T-helper 1 cell treated with Interleukin-12 subunit alpha and Interleukin-12 subunit beta and Interleukin-4 antibody, amounts not matched to agents 30 ng/mL and 1 ng/mL, for 36 hours (primary cell): ENCODE measurements around the gene LKAAEAR1. TPM values are rescaled to one million over a fixed set of nuclear protein-coding genes. Genes with fewer than 3 reads are reported as not detected.

Experiments used
- intact Hi-C: fragments of 100-400 bp; cut with micrococcal nuclease; formaldehyde crosslinking; loops from one replicate; pipeline ENCODE4 v1.15.1; 2024
- total RNA-seq: library from RNA; stranded (reverse); gene quantifications from 2 replicates; pipeline ENCODE4 v1.2.3, GENCODE V29; 2022

The LKAAEAR1 gene
- total RNA-seq, 1 donor from 2014 or later = not detected

DNA sequence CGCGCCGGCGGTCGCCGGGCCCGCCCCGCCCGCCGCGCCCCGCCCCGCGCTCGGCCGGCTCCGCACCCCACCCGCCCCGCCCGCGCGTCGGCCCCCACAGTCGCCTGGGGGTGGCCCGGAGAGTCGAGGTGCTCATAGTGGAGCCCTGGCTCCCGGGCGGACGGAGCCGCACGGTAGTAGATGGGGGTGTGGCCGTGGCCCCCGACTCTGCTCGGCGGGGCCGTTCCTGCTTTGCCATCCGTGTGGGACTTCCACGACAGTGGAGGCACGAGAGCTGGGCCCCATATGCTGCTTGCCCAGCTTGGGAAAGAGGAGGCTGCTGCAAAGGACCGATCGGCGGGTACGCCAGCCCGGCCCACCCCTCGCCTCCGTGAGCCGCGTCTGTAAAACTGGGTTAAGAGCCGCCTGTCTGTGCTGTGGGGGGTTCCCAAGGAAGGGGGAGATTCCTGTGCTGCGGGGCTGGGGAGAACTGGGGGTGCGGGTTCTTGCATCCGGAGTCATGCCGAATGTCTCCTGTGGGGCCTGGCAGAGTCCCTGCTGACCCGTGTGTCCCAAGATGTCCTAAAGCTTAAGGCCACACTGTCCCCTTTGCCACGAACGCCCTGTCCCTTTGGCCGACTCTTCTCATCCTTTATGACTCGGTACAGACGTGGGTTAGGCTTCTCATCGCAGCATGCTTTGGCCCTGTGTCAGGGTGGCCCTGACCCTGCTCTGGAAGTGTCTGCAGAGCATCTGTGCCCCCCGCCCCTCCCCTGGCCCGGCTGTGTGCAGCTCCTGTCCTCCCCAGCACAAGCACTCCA lies 4.0 kb downstream of the LKAAEAR1 start, which contains the start of gene OPRL1:
Gene OPRL1, plus strand, starts transcription at position 70 of the 800 bp plus-strand sequence. CDS start 12,639 bp downstream, outside the sequence.
- intact Hi-C loops = loop anchor here (5.0 kb wide), 1 partner anchor 543 kb away; the partner anchor contains the start of gene PTK6

DNA sequence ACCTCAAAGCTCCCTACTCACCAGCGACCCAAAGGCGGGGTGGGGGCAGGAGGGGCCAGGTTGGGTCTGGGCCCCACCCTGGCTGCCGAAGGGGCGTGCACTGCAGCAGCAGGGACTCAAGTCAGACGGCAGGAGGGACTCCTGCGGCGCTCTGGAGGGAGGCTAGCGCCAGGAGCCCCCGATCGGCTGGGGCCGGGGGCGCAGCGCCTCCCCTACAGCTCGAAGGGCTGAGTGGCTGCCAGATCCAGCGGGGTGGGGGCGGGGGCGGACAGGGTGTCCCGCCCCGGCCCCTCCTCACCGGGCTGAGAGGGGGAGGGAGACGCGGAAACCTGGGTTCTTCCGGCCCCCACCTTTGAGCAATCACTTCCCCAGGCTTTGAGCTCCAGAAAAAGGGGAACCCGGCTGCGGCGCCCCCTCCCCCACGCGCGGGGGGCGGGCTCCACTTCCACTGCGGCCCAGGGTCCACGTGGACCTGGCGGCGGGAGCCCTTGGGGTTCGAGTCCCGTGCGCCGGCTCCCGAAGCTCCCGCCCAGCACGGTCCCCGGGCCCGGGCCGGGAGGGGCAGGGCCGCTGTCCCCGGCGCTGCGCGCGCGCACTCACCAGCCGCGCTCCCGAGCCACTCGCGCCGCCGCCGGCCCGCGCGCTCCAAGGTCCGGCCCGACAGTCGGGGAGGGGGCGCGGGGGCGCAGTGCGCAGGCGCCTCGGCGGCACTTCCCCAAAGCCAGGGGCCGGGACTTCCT lies 4.8 kb downstream of the LKAAEAR1 start, which contains the start of gene RGS19:
Gene RGS19, minus strand, starts transcription at position 246 of the 740 bp plus-strand sequence. CDS start 2,632 bp downstream, outside the sequence.
- intact Hi-C loops = loop anchor here (1.0 to 5.0 kb wide), 7 partner anchors 16 to 1692 kb away; partner anchors contain the start of genes C20orf204, FNDC11, GMEB2 and PTK6

DNA sequence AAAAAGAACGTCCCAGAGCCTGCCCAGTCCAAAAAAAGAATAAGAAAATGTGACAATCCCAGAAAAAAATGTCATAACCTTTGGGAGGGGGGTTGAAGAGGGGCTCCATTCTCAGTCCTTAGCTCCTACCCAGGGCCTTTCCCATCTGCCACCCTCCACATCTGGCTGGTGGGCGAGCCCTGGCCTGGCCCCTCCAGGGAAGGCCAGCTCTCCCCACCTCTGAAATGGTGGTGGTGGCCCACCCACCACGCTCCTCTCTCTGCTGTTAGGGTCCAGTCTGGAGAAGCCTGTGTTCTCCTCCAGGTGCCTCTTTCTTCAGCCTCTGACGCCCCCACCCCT lies 5.3 kb downstream of the LKAAEAR1 start:
- intact Hi-C loops = loop anchor here (1.0 to 5.0 kb wide), 6 partner anchors 16 to 1692 kb away; partner anchors contain the start of genes C20orf204, FNDC11, GMEB2 and RPS21

DNA sequence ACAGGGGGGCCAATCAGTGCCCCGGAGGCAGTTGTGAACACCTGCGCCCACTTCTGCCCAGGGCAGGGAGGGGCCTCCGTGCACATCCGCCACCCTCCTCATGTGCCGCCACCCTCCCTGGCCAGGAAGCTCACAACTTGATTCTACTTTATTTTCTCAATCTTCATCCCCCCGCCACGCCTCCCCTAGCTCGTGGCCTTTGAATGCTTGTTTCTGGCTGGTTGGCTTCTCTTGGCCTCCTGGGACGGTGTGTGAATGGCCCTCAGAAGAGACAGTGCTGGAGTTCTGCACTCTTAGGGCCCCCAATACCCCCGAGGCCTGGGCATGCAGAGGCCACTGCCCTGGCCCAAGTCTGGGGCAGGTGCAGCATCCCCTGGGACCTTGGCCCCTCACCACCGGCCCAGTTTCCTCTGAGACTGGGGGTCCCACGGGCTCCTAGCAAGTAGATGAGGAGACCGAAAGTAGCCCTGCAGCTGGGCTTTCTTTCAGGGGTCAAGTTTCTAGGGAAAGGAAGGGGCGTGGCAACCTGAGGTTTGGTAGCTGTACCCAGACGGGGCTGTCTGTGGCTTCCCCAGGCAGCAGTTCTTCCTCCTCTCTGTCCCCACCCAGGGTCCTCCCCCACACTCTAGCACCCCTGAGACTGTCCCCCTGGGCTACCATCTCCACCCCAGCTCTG lies 6.2 kb downstream of the LKAAEAR1 start:
- intact Hi-C loops = loop anchor here (1.0 to 5.0 kb wide), 6 partner anchors 12 to 1691 kb away; partner anchors contain the start of genes C20orf204, FNDC11, GMEB2 and RPS21

DNA sequence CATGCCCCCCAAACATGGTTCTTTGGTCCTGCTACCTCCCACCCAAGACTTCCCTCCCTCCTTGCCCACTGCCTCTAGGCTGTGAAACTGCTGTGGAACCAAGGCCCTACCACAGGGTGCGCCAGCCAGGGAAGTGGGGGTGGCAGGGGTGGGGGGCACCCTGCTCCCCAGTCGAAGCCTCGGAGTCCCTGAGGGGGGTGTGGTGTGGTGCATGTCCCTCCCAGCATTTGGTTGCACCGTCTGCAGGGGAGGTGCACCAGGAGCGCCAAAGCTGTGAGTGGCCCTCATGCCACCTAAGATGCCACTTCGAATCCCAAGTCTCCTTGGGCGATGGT lies 6.7 kb downstream of the LKAAEAR1 start:
- intact Hi-C loops = loop anchor here (1.0 to 5.0 kb wide), 5 partner anchors 11 to 1690 kb away; partner anchors contain the start of genes FNDC11, GMEB2, RPS21 and UCKL1

DNA sequence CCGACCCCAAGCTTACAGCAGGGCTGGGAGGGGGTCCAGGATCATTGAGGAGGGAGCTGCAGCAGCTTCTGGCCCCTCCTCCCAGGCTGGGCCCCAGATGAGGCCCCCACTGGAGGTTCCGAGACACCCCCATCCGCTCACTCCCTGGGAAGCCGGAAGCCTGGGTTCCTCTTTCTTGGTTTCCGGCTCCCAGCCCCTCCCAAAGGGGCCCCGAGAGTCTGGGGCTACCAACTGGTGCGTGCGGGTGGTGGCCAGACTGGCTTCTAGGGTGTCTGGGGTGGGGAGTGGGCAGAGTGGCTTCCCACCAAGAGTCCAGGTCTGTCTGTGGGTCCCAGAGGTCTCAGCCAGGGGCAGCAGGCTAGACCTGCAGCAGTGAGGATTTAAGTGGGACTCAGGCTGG lies 7.1 kb downstream of the LKAAEAR1 start:
- intact Hi-C loops = loop anchor here (1.0 to 5.0 kb wide), 5 partner anchors 11 to 1690 kb away; partner anchors contain the start of genes FNDC11, GMEB2, RPS21 and UCKL1

DNA sequence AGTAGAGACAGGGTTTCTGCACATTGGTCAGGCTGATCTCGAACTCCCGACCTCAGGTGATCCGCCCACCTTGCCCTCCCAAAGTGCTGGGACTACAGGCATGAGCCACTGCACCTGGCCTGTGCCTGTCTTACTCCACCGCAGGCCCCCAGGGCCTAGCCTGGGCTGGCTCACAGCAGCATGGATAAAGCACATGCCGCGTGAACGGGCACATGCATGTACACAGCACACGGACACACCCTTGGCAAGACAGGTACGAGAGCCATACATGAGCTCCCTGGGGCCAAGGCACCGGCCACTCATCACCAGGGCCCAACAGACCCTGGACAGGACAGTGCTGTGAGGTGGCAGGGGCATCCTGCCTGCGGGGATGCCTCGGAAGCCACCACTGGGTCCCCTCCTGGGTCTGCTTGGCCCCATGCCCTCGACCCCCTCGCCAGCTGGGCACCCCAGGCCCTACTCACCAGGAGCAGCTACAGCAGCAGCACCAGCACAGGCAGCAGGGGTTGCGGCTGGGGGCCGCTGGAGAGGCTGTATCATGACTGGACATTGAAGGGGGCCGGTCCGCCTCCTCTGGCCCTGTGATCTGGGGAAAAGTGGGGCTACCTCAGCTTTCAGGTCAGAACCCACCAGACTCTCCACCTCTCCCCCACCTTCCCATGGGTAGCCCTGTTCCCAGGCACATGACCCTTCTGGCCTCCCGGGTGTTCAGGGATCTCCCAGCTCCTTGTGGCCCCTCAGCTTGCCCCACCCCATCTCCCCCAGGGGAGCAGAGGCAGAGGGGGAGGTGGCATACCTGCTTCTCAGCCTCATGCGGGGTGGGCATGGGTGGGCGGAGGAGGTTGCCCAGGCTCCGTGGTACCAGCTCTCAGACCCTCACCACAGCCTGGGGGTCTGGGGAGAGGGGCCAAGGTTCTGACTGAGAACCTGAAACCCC lies 7.9 kb downstream of the LKAAEAR1 start:
- intact Hi-C loops = loop anchor here (5.0 kb wide), 3 partner anchors 449 to 1689 kb away; partner anchors contain the start of genes FNDC11, GMEB2 and RPS21

DNA sequence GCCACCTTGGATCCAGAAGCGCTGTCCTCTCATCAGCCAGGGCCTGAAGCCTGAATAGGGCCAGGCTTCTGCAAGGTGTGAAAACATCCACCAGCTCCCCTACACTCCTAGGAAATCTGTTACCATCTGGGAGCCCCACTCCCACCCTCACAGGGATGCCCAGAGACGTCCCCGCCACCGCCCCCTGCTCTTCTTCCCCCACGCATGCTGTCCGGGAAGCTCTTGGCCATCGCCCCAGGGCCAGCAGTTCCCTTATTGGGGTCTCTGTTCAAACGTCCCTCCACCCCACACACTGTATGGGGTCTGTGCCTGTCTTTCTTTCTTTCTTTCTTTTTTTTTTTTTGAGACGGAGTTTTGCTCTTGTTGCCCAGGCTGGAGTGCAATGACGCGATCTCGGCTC lies 8.6 kb downstream of the LKAAEAR1 start:
- intact Hi-C loops = loop anchor here (5.0 kb wide), 3 partner anchors 448 to 1688 kb away; partner anchors contain the start of genes FNDC11, GMEB2 and RPS21

DNA sequence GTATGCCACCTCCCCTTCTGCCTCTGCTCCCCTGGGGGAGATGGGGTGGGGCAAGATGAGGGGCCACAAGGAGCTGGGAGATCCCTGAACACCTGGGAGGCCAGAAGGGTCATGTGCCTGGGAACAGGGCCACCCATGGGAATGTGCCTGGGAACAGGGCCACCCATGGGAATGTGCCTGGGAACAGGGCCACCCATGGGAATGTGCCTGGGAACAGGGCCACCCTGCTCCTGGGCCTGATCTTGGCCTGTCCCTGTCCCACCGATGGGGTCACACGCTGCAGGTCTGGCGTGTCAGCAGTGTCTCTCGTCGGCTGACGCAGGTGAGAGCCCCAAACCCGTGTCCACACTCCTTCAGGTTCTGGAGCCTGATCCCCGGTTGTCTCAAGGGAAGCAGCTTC lies 9.2 kb downstream of the LKAAEAR1 start:
- intact Hi-C loops = loop anchor here (5.0 kb wide), 3 partner anchors 448 to 1688 kb away; partner anchors contain the start of genes FNDC11, GMEB2 and RPS21

DNA sequence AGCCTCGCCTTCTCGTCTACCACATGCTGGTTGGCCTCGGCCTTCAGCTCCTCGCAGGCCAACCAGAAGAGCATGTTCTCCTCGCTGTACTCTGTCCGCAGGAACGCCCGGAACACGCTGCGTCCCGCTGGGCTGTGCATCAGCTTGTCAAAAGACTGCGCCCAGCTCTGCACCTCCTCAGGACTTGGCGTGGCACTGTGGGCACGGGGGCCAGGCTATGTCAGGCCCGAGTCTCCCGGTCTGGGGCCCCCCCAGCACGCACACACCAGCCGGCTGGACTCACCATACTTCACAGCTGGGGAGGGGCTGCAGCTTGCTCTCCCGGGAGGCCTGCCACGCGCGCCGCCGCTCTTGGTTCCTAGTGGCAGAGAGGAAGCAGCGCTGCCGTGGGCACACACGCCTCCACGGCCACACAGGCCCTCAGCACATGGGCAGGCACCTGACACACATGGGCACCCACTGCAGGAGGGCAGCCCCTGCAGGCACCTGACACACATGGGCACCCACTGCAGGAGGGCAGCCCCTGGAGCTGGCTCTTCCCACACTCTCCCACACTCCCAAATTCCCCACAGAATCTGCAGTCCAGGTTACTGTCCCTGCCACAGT lies 9.9 kb downstream of the LKAAEAR1 start:
- intact Hi-C loops = no loop called here

DNA sequence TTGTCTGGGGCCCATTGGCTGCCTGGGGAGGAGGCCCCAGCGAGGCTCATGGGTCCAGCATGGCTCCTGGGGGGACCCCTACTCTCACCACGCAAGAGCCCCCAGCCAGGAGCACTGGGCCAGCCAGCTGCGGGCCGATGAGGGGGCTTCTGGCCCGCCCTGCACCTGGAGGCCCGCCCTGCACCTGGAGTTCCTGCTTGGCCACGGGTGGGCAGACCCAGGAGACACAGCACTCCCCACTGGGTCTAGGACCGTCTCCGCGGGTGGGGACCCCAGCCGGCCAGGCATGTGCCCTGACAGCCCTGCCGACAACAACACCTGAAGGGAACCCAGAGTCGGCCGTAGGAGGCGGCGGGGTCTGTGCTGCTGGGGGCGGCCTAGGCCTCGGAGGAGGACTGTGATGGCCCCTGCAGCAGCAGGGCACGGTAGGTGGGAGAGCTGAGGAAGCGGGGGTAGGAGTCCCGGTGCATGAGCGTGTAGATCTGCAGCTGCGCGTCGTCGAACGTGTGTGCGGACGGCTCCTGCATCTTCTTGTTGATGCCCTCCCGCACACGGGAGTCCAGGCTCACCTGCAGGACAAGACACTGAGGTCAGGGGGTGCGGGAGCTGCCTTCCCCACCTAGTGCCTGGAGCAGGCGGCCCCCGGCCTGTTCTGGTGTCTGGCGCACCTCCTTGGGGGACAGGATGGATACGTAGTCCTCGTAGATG lies 10.6 kb downstream of the LKAAEAR1 start:
- intact Hi-C loops = no loop called here

DNA sequence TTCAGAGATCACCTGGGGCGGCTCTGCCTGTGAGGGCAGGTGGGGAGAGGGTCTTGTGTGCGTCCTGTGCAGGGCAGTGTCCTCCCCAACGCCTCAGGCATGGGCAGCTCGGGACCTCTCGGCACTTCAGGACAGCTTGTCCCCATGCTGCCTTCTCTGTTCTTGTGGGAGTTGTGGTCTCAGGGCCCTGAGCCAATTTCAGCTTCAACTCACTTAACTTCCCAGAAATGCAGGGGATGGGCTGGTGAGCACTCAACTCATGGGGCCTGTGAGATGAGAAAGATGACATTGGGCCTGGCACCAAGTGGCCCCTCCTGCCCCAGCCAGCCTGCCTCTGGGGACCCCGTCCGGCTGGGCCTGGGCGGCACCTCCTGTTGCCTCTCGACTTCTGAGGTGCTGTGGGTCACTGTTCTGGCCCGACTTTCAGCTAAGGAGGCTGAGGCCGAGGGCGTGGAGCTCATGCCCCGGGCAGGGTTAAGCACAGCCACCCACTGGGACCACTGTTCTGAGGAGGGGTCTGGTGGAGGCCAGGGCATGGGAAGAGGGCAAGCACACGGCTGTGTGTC lies 11.6 kb downstream of the LKAAEAR1 start:
- intact Hi-C loops = no loop called here

DNA sequence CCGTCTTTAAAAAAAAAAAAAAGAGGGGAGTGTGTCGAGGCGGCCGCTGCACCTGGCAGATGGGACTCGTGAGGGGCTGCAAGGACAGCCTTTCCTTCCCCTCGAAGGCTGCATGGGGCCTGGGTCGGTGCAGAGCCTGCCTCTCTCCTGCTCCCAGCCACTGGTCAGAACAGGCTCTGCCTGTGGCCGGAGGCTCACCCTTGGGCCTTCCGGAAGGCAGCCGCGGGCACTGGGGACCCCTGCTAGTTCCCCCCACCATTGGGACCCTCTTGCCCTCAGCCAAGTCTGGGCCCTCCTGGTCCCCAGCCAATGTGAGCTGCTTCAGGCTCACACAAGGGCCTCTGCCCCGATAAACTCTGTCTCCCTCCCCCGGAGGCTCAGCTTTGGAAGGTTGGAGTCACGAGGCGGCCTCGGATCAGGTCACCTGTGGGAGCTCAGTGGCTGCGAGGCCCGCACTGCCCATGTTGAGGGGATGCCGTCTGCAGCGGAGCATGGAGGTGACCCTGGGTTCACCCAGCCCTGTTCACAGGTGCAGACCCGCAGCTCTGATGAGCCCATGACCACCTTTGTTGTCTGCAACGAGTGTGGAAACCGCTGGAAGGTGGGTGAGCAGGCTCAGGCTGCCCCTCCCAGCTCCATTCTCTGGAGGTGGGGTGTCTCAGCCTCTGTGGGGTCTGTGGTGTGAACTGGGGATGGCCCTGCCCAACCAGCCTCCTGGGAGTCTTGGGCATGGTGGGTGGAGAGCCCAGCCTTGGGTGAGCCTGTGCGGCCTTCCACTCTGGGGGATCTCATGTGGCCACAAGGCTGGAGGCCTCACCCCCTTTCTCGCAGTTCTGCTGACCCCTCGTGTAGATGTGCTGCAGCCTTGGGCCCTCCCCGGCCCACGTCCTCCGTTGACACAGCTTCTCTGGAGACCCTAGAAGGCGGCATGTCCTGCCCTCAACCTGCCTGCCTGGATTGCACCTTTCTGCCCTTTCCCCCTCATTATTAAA lies 12.6 kb downstream of the LKAAEAR1 start:
- intact Hi-C loops = no loop called here

DNA sequence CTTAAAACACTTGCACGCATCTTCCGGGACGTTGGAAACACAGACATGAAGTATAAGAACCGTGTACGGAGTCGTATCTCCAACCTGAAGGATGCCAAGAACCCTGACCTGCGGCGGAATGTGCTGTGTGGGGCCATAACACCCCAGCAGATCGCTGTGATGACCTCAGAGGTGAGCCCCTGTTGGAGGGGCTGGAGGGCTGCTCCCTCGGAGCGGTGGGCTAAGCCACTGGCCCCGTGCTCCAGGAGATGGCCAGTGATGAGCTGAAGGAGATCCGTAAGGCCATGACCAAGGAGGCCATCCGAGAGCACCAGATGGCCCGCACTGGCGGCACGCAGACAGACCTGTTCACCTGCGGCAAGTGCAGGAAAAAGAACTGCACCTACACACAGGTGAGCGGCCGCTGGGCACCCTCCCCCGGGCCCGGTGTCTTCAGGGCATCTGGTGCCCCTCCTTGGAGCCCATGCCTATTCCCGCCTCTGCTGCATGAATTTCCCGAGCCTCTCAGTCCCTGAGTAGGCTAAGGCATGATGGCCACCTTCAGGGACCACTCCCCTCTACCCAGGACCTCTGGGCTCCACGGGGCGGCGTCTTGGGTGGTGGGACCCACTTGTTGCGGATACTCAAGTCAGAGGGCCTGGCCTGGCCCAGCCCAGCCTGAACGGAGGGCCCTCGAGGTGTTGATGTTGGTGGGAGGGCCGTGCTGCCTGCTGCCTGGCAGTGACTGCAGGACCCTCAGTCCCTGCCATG lies 13.8 kb downstream of the LKAAEAR1 start:
- intact Hi-C loops = no loop called here

DNA sequence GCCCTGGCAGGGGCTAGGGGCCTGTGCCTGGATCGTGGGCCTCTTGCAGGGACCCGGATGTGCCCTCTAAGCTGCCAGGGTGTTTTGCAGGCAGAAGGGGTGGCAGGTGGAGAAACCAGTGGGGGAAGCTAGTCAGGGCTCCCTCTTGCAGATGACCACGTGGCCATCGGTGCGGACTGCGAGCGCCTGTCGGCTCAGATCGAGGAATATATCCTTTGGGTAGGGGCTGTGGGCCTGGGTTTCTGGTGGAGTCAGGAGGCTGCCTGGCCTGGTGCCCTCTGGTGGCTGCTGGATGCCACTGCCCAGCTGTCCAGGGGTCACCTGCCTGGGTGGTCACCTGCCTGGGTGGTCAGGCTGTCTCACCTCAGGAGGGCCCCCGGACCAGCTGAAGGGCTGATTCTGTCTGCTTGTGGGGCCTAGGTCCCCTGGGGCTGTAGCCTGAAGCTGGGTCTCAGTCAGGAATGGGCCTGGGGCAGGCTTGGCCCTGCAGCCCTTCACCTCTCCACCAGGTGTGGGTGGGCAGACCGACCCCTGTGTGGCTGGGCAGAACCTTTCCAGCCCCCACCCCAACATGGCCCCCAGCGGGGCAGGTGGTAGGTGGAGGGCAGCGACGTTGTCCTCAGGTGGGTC lies 14.5 kb downstream of the LKAAEAR1 start:
- intact Hi-C loops = no loop called here

DNA sequence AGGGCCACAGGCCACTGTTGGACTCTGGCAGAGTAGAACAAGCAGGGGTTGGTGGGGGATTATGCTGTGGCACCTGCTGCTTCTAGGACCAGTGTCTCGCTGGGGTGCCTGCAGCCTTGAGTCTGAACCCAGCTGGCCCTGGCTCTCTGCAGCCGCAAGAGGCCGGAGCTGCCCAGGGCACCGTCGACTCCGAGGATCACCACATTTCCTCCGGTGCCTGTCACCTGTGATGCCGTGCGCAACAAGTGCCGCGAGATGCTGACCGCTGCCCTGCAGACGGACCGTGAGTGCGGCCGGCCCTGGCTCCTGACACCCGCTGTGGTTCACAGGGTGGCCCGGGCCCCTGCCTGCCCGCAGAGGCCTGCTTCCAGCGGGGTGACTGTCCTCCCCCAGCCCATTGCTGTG lies 15.0 kb downstream of the LKAAEAR1 start:
- intact Hi-C loops = no loop called here
